Kasumi-1 (cell line): ENCODE results near the gene PASK.

Source experiments
- DNase-seq, 2 experiments: peaks; one replicate each; lab custom pipeline; 2025; lab: John Stamatoyannopoulos, UW

The PASK gene

DNA sequence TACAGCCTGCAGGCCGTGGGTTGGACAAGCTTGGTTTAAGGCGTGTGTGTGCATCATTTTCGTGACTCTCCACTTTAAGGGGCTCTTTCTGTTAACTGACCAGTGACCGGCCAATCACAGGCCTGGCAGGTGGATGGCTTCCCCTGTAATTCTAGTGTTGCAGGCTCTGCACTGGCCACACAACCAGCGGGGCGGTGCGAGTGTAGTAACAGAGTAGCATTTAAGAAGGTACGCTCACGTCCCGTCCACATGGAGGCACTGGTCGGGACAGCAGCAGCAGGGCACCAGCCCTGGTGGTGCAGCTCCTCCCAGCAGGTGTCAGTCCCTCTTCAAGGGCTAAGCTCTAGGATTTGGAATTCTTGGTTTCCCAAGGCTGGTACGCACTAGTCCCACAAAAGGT is 31.2 kb upstream of the PASK start:
- DNase-seq = no peak

DNA sequence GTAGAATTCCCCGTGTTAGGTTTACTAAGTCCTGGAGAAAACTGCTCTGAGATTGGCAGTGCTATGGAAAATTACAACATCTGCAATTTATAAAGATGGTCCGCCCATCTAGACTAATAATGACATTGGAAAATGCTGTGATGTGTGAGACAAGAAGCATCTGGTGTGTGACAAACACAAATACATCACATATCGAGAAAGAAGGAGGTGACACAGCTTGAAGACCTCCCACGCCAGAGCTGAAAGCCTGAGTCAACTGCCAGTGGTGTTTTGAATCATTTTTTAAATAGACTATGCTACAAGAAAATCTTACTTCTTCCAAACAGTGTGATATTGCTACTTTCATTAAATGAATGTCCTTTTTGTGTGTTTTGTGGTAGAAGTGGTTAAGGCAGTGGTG is 30.6 kb upstream of the PASK start:
- no peak for DNase-seq

DNA sequence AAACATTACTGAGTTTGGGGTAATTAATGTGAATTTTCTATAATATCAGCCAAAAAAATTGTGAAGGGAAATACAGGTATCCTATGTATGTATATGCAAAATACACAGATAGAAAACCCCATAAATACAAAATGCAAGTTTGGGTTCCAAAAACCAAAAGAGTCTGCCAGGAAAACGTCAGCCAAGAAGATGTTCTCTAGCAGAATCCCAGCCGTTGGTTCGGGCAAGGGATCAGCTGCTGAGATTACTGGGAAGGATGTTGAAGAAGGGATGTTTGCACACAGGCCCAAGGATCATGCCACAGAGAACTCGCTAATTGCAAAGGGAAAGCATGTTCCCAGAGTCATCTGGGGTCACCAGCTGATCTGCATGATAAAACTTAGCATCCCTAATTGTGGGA is 29.7 kb upstream of the PASK start:
- DNase-seq = no peak

DNA sequence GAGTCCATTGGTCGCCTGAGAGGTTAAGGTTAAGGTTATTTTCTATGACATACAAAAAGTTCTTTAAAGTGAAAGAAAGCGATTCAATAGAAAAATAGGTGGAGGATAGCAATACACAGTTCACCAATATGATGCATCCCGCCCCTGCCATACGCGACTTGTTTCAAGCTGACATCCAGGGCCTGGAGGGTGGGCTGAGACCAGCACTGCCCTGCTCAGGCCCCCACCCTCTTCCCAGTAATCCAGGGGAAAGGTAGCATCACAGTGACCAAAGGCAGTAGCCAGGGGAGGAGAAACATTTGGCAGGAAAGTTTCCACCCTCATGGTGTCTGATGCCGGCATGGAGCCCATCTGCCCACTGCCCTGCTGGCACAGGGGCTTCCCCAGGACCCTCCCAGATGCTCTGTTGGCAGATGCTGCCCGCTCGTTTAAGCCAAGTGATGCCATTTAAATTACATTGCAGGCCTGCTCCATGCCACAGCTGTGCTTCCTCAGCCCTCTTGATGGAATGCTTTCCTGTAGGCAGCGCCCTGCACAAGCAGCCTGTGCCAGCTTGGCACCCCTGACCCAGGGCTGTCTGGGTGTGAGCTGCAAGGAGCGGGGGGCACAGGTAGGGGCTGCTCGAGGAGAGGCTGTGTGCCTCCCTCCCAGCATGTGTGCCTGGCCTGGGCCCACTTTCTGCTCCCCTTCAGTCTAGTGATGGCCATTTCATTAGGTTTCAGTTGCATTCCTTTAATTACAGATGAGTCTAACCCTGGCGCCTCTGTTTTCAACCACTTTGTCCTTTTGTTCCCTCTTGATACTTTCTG is 28.5 kb upstream of the PASK start:
- no peak for DNase-seq

DNA sequence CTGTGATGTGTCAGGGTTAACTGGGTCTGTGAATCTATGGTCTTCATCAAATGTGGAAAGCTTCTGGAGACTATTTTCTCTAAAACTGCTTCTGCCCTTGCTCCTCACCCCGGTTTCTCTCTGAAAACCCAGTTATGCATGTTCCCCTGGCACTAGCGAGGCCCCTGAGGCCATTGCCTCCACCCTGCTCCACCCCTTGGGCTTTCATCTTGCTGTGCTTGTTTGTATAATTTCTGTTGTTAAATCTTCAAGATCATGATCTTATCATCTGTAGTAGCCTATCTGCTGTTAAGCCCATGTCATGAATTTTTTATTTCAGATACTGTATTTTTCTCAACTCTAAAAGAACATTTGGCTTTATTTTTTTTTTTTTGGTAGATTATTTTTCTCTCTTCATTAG is 24.3 kb upstream of the PASK start:
- no peak for DNase-seq

DNA sequence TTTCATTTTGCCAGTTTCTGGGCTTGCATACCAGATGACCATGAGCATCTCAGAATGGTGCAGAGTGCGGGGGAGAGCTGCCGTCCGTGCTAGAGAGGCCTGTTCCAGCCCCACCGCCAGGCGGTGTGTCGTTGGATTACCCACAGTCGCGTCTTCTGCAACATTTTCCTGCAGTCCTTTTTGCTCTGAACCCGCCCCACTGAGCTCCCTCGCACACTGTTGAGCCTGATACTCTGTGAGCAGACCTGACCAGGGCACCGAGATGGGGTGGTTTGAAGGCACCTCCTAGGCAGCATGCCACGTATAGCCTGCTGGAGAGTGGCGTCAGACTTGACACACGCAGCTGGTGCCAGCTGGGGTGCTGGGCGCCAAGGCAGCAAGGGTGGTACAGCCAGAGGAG is 19.1 kb upstream of the PASK start:
- DNase-seq = no peak

DNA sequence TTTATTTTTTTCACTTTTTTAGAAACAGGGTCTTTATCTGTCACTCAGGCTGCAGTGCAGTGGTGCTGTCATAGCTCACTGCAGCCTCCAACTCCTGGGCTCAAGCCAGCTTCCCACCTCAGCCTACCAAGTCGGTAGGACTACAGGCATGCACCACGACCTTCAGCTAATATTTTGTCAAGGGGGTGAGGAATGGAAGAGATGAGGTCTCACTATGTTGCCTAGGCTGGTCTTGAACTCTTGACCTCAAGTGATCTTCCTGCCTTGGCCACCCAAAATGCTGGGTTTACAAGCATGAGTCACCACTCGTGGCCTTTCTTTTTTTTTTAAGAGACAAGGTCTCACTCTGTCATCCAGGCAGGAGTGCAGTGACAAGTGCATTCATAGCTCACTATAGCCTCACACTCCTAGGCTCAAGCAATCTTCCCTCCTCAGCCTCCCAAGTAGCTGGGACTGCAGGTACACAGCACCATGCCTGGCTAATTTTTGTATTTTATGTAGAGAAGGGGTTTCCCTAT is 14.4 kb upstream of the PASK start:
- DNase-seq = no peak

DNA sequence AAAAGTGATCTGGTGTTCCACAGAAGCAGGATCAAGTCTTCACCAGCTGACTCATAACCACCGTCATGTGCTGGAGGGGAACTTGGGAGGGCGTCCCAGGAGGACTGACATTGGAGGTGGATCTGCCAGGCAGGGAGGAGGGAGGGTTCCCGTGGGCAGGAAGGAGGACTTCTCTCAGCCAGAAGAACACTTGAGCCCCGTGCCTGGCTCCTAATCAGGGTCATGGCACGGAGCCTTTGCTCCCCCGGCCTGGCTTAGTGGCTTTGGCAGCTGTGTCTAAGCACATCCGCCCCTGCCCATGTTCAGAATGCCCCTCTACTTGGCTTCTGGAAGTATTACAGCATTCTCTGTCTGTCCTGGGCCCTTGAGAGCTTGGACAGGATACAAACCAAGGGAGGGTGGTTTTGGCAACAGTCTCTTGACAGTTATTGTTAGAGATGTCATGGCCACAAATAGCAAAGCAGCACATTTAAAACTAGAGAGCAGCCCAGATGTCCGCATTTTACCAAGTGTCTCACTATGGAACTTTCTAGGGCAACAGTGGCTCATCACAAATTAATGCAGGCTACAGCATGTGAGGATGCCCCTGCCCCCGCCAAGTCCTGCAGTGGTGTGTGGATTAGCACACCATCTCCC is 12.5 kb upstream of the PASK start:
- no peak for DNase-seq

DNA sequence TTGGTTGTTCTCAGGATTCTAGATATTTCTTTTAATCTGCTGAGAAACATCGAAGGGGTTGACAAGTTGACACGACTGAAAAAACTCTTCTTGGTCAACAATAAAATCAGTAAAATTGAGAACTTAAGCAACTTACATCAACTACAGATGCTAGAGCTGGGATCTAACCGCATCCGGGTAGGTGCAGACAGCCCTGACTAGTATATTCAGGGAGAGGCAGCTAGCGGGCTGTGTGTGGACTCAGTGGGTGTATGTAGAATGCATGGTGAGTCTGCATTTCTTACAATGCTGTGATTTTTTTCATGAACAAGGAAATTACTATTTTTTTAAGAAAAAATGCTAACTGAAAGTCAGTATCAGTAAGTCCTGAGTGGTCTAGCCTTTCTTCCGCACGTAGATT is 11.0 kb upstream of the PASK start:
- DNase-seq = no peak

DNA sequence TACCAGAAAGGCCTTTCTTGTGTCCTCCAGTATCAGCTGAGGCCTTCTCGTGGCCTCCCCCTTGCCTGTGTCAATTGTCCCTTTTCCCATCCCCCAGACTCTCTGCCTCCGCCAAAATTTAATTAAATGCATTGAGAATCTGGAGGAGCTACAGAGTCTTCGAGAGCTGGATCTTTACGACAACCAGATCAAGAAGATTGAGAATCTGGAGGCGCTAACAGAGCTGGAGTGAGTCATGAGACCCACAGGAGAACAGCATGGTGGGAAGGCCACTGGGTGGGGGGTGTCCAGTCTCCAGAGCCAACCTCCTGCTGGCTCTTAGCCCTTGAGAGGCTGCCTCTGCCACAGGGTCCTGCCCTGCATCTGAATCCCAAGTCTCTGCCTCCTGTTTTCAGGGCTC is 9.8 kb upstream of the PASK start:
- DNase-seq = no peak

DNA sequence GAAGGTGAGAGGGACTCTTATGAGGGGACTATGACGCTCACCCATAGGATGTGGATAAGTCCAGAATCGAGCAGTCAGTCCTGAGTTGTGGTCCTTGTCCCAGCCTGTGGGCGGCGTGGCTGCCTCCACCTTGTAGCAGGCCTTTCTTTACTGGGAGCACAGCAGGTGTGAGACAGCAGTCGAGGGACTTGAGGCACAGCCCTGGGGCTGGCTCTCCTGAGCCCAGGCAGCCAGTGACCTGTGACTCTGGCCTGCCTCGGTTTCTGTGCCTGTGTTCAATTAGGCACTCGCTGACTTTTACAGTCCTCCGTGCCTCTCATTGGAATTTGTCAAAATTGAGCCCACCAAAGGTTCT is 9.3 kb upstream of the PASK start:
- no peak for DNase-seq

DNA sequence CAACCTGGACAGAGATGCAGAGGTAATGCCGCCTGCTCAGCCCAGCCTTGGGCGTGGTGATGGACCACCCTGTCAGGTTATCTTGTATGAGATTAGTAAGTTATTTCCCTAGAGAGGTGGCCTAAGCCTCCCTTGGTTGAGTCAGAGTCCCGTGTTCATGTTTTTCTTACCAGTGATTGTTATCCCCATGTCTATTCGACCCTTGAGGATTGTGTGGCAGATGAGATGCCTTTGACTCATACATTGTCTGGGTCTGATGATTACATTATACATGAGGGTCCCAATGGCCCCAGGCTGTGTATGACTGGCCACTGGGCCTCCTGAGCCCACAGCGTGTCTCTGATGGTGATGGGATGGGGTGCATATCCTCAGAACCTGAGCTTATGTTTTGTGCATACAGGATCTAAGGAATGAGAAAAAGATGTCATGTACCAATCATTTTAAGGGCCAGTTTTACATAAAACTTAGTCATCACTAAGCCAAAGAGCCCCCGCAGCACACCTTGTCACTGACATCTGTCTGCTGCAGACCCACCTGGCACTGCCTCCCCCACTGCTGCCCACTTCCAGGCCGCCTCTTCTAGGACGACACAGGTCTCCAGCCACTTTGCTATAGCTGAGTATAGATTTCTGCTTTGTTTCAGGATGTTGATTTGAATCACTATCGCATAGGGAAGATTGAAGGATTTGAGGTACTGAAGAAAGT is 8.7 kb upstream of the PASK start:
- DNase-seq = no peak

DNA sequence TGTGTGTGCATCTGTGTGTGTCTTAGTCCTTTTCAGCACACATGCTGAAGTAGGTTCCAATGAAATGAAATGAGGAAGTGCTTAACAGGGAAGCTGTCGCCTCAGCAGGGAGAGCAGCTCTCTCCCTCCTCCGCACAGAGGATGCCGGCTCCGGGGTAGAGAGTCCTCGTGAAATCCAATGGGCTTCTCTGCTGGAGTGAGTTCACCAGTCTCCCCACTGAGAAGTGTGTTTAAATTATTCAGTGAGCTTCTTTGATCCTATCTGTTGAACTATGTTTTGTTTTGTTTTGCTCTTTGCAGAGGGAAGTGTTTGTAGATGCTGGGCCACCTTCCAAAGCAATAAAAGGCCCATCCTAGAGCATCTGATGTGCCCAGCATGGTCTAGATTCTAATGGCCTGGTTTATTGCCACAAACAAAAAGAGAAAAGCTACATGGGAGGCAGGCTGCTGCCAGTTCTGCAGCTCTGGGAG is 7.7 kb upstream of the PASK start:
- DNase-seq = peak; percentile 58 to 59

DNA sequence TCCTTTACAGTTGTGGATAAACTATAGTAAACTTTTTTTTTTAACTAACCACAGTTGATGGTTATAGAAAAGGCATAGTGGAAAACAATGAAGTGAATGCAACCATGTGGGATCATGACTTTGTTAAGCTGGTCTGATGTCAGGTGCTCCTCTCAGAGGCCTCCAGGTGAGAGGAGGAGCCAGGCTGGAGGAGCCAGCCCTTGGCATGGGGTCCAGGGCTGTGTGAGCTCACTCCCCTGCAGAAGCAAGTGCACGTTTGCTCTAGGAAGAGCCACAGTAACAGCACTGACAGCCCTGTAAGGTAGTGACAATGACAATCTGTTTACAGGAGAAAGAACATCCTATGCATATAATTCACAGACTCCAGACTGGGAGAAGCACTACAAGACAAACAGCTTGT is 6.7 kb upstream of the PASK start:
- no peak for DNase-seq

DNA sequence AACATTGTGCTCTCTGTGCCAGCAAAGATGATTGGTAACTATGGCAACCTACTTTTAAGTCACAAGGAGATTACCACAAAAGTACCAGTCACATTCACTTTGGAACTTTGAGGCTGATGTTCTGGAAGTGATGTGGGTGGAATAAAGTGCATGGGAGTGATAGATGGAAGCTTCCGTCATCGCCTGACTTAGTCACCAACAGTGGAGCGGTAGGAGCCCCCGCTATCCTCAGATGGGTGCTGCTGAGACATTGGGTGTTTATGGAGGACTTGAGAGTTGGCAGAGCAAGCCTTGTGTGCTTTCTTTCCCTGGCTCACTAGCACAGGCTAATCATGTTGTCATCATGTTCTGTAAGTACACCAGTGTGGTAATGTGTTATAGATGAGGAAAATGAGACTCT is 5.6 kb upstream of the PASK start:
- no peak for DNase-seq

DNA sequence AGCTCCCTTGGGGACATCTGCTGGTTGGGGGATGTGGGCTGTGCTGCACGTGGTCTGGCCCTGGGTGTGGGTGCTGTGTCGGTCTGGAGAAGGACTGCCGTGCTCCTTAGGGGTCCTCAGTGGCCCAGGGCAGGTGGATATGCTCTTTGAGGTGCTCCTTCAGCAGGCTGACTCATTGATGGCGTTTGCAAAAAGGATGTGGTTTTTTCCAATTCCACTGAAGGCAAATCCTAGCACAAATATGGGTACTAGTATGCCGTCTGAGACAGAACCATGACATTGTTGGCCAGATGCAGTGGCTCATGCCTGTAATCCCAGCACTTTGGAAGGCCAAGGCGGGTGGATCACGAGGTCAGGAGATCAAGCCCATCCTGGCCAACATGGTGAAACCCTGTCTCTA is 4.3 kb upstream of the PASK start:
- DNase-seq = no peak

DNA sequence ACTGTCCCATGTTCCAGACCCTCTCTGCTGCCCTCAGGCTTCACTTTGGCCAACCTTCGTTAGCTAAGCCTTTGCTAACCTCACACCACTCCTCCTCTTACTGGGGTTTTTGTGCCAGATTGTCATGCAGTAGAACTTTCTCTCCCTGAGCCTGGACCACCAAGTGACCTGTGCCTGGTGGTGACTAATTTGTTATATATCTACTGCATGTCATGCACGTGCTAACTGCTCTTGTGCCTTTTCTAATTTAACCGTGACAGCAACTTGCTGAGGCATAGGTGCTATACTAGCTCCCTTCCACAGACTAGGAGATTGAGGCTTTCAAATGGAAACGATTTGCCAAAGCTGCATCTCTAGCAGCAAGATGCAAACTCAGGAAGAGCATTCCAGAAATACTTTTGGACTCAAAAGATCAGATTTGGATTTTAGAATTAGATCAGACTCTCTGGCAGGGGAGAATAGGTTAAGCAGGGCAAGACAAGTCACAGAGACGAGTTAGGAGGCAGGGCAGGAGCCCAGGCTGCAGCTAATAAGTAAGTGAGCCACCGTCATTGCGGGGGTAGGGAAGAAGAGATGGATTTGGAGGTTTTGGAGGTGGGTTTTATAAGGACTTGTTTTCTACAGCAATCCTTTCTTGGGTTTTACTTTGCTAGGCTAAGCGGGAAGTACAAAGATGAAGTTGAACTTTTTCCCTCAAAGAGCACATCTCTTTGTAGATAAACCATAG is 2.8 kb upstream of the PASK start:
- DNase-seq = no peak

DNA sequence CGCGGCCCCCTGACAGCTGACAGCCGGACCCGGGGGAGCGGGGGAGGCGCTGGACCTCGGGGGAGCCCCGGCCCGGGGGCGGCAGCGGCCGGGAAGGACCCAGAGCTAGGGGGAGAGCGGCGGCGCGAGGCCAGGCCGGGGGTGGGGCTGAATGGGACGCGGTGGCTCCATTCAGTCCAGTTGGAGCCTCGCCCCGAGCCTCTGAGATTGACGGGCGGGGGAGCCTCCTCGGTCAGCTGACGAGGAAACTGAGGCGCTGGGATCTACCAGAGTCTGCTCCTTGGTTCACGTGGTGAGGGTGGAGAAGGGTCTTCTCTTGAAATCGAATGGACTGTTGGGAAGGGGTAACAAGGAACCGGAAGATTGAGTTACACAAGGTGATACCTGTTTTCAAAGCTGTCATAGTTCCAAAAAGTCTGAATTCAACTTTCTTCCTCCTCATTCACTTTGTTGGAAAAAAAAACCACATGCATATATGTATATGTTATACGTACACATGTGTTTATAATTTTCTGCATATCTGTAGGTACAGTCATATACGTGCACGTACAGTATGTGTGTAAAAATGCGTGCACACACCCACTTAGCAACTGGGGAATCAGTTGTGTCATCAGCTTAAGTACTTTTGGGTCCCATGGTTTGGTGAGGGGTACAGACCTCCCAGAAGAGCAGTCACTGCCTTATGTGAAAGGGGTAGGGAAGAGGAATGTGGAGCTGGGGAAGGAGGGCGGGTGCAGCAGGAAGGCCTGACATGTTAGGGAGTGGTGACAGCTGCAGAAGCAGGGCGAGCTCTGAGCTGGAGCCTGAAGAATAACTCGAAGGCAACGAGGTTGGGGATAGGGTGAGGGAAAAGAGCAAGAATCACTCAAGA is 1.6 kb upstream of the PASK start:
- DNase-seq = no peak

DNA sequence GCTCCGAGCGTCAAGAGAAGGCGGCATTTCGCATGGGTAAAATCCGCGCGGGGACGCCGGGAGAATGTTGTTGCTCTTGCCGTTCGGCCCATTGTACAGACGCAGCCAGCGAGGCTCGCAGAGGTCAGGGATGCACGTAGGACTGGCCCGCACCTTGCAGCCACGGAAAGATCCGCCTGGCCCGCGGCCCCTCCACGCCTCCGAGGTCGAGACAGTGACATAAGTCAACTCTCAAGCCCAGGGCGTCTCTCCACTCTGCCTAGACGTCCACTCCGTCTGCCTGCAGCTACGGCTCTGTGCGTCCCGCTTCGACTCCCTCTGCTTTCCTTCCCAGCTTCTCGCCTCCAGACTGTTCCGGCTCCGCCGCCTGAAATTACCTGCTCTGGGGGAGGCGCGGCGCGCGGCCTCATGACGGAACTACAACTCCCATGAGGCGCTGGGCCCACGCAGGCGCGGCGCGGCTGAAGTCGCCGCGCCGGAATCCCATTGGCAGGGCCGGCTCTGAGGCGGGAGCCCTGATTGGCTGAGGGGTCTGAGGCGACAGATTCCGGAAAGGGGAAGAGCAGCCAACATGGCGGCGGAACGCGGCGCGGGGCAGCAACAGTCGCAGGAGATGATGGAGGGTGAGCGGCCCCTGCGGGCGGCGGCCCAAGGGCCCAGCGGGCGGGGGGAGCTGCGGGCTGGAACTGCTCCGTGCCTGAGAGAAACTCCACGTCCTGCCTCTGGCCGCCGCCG is 820 bp upstream of the PASK start, which contains the start of gene PPP1R7:
Gene PPP1R7 (plus strand): TSS at position 543 of the 735 bp plus-strand sequence. CDS start 29 bp downstream, at position 572.
- peak; percentile 70 to 75 for DNase-seq

DNA sequence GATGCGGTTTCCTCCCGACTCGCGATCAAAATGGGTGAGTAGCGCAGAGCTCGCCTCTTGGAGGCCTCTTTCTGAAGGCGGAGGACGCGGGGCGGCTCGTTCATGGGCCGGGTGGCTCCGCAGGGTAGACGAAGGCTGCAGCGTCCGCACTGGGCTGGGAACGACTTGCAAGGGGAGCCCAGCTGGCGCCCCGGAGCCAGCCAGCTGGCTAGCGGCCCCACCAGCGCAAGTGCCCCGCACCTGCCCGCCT is 328 bp upstream of the PASK start:
- DNase-seq = no peak

DNA sequence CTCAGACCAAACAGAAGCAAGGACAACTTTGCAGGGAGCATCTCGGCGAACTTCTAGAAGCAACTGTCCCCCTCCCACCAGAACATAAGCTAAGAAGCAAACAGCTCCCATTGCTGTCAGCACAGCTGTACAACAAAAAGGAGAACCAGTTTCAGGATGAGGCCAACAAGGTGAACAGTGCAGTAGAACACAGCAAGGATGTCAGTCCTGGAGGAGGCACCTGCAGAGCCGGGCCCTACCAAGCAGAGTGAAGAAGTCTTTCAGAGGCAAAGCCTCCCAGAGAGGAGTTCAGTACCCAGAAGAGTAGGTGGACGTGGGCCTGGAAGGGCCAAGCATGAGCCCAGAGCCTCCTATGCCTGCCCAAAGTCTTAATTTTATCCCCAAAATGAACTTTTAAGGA is 1.0 kb downstream of the PASK start:
- no peak for DNase-seq
